Endodermal cell (in vitro differentiated cells): ENCODE data around the gene ZNF396. TPM values are rescaled to one million over a fixed set of nuclear protein-coding genes. Genes with fewer than 3 reads are reported as not detected.

Experiments used
- DNase-seq: peaks from one replicate; pipeline ENCODE4 v3.0.0-alpha.2; 2017
- H3K27ac ChIP-seq: 2 replicates; pipeline ENCODE4 v1.5.1; 2013; ENCODE audit warnings: mild to moderate bottlenecking, low read depth, low read length, moderate library complexity
- H3K27me3 ChIP-seq: 2 replicates; pipeline ENCODE4 v1.6.1; 2013; ENCODE audit warnings: mild to moderate bottlenecking, low read length, moderate library complexity; ENCODE audit not compliant: insufficient read depth, control insufficient read depth, poor library complexity, severe bottlenecking
- H3K36me3 ChIP-seq: 2 replicates; pipeline ENCODE4 v1.7.0; 2013; ENCODE audit warnings: mild to moderate bottlenecking, low read length, moderate library complexity; ENCODE audit not compliant: control insufficient read depth, insufficient read depth
- H3K4me1 ChIP-seq: one replicate; pipeline ENCODE4 v1.7.0; 2013; ENCODE audit warnings: low read length; ENCODE audit not compliant: control insufficient read depth, insufficient read depth
- H3K4me3 ChIP-seq: 2 replicates; pipeline ENCODE4 v1.5.1; 2013; ENCODE audit warnings: mild to moderate bottlenecking, low read length, moderate library complexity
- H3K9ac ChIP-seq: 2 replicates; pipeline ENCODE4 v1.6.1; 2013; ENCODE audit warnings: mild to moderate bottlenecking, low read length, moderate library complexity; ENCODE audit not compliant: poor library complexity, severe bottlenecking; ENCODE audit errors: extremely low read depth
- H3K9me3 ChIP-seq: 2 replicates; pipeline ENCODE4 v1.6.1; 2013; ENCODE audit warnings: mild to moderate bottlenecking, low read length, moderate library complexity; ENCODE audit not compliant: control insufficient read depth
- H3K27ac Mint-ChIP-seq: 2 replicates; pipeline ENCODE4 v1.8.0; 2020; ENCODE audit warnings: mixed read lengths
- H3K27me3 Mint-ChIP-seq: 2 replicates; pipeline ENCODE4 v1.8.0; 2021; ENCODE audit warnings: mild to moderate bottlenecking, mixed read lengths; ENCODE audit not compliant: insufficient read depth
- H3K36me3 Mint-ChIP-seq: 2 replicates; pipeline ENCODE4 v1.8.0; 2020; ENCODE audit warnings: low read depth, mixed read lengths
- H3K4me1 Mint-ChIP-seq: 2 replicates; pipeline ENCODE4 v1.8.0; 2020; ENCODE audit warnings: mixed read lengths
- H3K4me3 Mint-ChIP-seq: 2 replicates; pipeline ENCODE4 v1.8.0; 2020; ENCODE audit warnings: mild to moderate bottlenecking, moderate library complexity, mixed read lengths
- H3K9me3 Mint-ChIP-seq: 2 replicates; pipeline ENCODE4 v1.8.0; 2020; ENCODE audit warnings: mild to moderate bottlenecking, mixed read lengths
- CTCF ChIP-seq: fragments of 200-600 bp; sonication (generic); conservative IDR thresholded peaks from 2 replicates; pipeline ENCODE4 v1.5.0; 2021; ENCODE audit warnings: antibody characterized with exemption, mild to moderate bottlenecking
- WGBS, 2 experiments: methylation state at CpG; one replicate each; pipeline versions ENCODE4 v1.1.5 to v1.1.7; 2013; ENCODE audit warnings: missing lambda C conversion rate in 2 of 2, mixed read lengths in 1 of 2; ENCODE audit not compliant: insufficient coverage in 1 of 2, insufficient read length in 1 of 2; 5-methylcytosine and 5-hydroxymethylcytosine counted together
- total RNA-seq, 2 donors: library from RNA; stranded (reverse); fragmentation: NEBNext Ultra II Directional in 1 of 2; extraction: Animal tissue kit (Norgen Biotek cat#: 25700) in 1 of 2; gene quantifications; 2 replicates in 1 of 2; 3 replicates in 1 of 2; pipeline ENCODE4 v1.2.1, GENCODE V29; 2021

ZNF396 gene
- total RNA-seq, 2 donors from 2014 or later = 5.4 to 8.5 TPM

- WGBS, 2 experiments = 89 to 93% methylated on average over 7 of the region's 7 CpGs
- Histone ChIP-seq H3K27ac (no peak overlapping the region), H3K9me3 (no peaks in the 10 kb centered on the region), H3K27me3 (no peaks in the 10 kb centered on the region), H3K4me1 (no peaks in the 10 kb centered on the region), H3K36me3 (no peaks in the 10 kb centered on the region), H3K9ac (no peak overlapping the region), H3K4me3 (no peak overlapping the region)
- TF ChIP-seq CTCF = no peak
- H3K4me1 Mint-ChIP-seq = no peaks in the 10 kb centered on the region
- H3K36me3 Mint-ChIP-seq = no peaks in the 10 kb centered on the region
- no peak overlapping the region for H3K27ac Mint-ChIP-seq
- H3K27me3 Mint-ChIP-seq = peaks cover 6% of the 10 kb centered on the region
- no peak for DNase-seq
- H3K4me3 Mint-ChIP-seq = no peak overlapping the region
- no peaks in the 10 kb centered on the region for H3K9me3 Mint-ChIP-seq
These were observed 33.4 kb upstream of the ZNF396 start for GRCh38 chr18:35410561-35410960.

GRCh38 chr18:35409911-35410310, 32.8 kb upstream of the ZNF396 start:
- no peak for DNase-seq
- Histone ChIP-seq H3K9me3 (no peaks in the 10 kb centered on the region), H3K4me1 (no peaks in the 10 kb centered on the region), H3K9ac (no peak overlapping the region), H3K27ac (no peak overlapping the region), H3K36me3 (no peaks in the 10 kb centered on the region), H3K4me3 (no peak overlapping the region), H3K27me3 (no peaks in the 10 kb centered on the region)
- Mint-ChIP-seq H3K4me1 (no peaks in the 10 kb centered on the region), H3K27me3 (peaks cover 6% of the 10 kb centered on the region), H3K4me3 (no peak overlapping the region), H3K27ac (no peak overlapping the region), H3K9me3 (no peaks in the 10 kb centered on the region), H3K36me3 (no peaks in the 10 kb centered on the region)
- 79 to 93% methylated on average over 3 of the region's 3 CpGs for whole genome bisulfite sequencing, 2 experiments
- TF ChIP-seq CTCF = no peak

DNA sequence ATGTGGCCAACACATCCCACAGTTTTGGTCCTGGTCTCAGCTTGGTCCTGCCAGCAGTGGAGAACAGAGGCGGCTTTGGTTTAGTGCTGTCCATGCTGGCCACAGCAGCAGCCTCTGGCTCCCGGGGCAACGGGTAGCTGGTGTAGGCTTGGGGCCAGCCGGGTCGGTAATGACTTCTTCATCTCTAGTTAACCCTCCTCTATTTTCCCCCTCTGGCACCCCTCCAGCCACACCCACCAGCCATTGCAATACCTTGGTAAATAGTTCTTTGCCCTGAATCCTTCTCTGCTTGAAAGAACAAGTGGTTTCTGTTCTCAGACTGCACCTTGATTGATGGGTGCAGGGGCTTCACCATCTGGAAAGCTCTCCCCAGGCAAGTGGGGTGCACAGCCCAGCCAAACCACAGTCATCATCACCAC, 31.7 kb upstream of the ZNF396 start:
- no peaks in the 10 kb centered on the region for H3K4me1 ChIP-seq
- H3K4me1 Mint-ChIP-seq = no peaks in the 10 kb centered on the region
- H3K27ac Mint-ChIP-seq = no peak overlapping the region
- no peak for TF ChIP-seq CTCF
- H3K36me3 Mint-ChIP-seq = no peaks in the 10 kb centered on the region
- H3K4me3 ChIP-seq = no peak overlapping the region
- no peak overlapping the region for H3K27ac ChIP-seq
- no peaks in the 10 kb centered on the region for H3K27me3 ChIP-seq
- no peaks in the 10 kb centered on the region for H3K36me3 ChIP-seq
- H3K9ac ChIP-seq = no peak overlapping the region
- 92 to 100% methylated on average over 4 to 5 of the region's 5 CpGs for WGBS, 2 experiments
- peaks cover 6% of the 10 kb centered on the region for H3K27me3 Mint-ChIP-seq
- no peak overlapping the region for H3K4me3 Mint-ChIP-seq
- no peak for DNase-seq
- no peaks in the 10 kb centered on the region for H3K9me3 Mint-ChIP-seq
- no peaks in the 10 kb centered on the region for H3K9me3 ChIP-seq
